Measurements from ENCODE around the gene BLCAP.

DNA sequence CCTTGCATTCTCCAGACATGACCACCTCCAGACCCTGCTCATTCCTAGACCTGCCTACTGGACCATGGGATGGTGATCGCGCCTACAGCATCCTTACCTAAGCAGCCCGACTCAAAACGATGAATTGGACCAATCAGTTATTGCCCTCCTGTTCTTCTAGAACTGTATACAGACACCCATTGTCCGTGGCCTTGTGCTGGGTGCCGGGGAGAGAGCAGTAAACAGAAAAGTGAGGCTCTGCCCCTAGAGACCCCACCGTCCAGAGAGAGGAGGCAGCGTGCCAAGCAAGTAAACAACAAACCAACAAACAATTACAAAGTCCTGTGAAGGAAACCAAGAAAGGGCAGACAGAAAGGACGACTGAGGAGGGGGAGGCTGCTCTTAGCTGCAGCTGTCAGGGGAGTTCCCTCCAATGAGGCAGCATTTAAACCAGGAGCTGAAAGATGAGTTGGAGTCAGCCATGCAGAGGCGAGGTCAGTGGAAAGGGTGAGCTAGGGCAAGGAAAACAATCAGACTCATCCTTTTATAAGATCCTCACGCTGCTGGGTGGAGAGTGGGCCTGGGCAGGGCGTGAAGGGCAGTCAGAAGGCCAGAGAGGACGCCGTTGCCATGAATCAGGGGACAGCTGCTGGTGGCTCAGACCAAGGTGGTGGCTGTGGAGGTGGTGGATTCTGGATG lies 37.6 kb upstream of the BLCAP start:
- TF ChIP-seq POLR2AphosphoS5 (IDR thresholded peaks at IDR 0.05; ENCODE audit: low read depth): no peak
- TF ChIP-seq, protein P1, sequence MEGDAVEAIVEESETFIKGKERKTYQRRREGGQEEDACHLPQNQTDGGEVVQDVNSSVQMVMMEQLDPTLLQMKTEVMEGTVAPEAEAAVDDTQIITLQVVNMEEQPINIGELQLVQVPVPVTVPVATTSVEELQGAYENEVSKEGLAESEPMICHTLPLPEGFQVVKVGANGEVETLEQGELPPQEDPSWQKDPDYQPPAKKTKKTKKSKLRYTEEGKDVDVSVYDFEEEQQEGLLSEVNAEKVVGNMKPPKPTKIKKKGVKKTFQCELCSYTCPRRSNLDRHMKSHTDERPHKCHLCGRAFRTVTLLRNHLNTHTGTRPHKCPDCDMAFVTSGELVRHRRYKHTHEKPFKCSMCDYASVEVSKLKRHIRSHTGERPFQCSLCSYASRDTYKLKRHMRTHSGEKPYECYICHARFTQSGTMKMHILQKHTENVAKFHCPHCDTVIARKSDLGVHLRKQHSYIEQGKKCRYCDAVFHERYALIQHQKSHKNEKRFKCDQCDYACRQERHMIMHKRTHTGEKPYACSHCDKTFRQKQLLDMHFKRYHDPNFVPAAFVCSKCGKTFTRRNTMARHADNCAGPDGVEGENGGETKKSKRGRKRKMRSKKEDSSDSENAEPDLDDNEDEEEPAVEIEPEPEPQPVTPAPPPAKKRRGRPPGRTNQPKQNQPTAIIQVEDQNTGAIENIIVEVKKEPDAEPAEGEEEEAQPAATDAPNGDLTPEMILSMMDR (IDR thresholded peaks at IDR 0.05; ENCODE audit: insufficient read depth, low read length): no peak

Data from HL-60 (cell line).